ENCODE measurements around the gene ARMC2.

DNA sequence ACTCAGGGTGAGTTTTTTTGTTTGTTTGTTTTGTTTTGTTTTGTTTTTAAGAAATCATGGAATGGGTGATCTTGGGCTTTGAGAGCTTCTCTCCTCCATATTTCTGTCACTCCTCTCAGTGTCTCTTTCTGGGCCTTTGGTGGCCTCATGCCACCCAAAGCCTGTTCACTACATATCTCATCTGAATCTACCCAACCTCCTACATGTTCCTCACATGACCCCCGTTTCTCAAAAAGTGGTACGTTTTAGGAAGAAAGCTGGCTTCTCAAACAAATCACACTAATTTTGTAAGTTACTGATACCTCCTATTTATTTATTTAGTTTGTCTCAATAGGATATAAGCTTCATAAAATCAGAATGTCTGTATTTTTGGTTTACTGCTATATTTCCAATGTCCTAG is 166.4 kb downstream of the ARMC2 start:
- TF ChIP-seq, protein P1, sequence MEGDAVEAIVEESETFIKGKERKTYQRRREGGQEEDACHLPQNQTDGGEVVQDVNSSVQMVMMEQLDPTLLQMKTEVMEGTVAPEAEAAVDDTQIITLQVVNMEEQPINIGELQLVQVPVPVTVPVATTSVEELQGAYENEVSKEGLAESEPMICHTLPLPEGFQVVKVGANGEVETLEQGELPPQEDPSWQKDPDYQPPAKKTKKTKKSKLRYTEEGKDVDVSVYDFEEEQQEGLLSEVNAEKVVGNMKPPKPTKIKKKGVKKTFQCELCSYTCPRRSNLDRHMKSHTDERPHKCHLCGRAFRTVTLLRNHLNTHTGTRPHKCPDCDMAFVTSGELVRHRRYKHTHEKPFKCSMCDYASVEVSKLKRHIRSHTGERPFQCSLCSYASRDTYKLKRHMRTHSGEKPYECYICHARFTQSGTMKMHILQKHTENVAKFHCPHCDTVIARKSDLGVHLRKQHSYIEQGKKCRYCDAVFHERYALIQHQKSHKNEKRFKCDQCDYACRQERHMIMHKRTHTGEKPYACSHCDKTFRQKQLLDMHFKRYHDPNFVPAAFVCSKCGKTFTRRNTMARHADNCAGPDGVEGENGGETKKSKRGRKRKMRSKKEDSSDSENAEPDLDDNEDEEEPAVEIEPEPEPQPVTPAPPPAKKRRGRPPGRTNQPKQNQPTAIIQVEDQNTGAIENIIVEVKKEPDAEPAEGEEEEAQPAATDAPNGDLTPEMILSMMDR (IDR thresholded peaks at IDR 0.05), result no peak
- TF ChIP-seq POLR2AphosphoS5 (IDR thresholded peaks at IDR 0.05), result no peak
